RWPE1 (cell line): Measurements from ENCODE around the gene ITM2C.

Experiments
- CTCF ChIA-PET: fragments of 350-600 bp; sonication (Branson Sonifier 250); formaldehyde crosslinking; extraction: SDS; loops from one replicate; lab custom pipeline; 2021; lab: Yijun Ruan, JAX
- POLR2A ChIA-PET: fragments of 400-600 bp; formaldehyde crosslinking; extraction: SDS; loops from one replicate; lab custom pipeline; 2020; ENCODE audit warnings: antibody characterized with exemption; ENCODE audit not compliant: low non-redundant PET; lab: Yijun Ruan, JAX
- DNase-seq: peaks from one replicate; pipeline ENCODE4 v3.0.0; 2012; ENCODE audit warnings: low spot score
- H3K27ac ChIP-seq: fragments of 450-650 bp; 2 replicates; pipeline ENCODE4 v1.5.1; 2017
- TF ChIP-seq, protein P1 (sequence below): fragments of 450-650 bp; conservative IDR thresholded peaks from 2 replicates; pipeline ENCODE4 v1.5.1; 2017; ENCODE audit warnings: low read depth, mild to moderate bottlenecking

ITM2C gene

DNA sequence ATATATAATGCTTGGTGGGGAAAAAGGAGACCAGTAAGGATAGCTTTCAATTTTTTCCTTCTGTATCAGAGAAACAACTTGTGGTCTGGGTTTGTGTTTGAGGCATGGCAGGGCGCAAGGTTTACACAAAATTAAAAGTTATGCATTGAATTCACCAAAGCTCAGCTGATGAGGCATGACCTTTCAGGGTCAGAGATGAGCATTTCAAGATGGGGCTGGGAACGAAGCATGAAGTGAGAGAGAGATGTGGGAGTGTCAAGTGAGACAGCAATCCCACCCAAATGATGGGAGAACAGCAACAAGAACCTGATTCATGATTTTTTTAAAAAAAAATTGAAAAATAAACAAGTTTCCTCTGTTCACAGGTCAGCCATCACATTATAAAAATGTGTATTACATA, 55.4 kb downstream of the ITM2C start:
- TF ChIP-seq, protein P1, sequence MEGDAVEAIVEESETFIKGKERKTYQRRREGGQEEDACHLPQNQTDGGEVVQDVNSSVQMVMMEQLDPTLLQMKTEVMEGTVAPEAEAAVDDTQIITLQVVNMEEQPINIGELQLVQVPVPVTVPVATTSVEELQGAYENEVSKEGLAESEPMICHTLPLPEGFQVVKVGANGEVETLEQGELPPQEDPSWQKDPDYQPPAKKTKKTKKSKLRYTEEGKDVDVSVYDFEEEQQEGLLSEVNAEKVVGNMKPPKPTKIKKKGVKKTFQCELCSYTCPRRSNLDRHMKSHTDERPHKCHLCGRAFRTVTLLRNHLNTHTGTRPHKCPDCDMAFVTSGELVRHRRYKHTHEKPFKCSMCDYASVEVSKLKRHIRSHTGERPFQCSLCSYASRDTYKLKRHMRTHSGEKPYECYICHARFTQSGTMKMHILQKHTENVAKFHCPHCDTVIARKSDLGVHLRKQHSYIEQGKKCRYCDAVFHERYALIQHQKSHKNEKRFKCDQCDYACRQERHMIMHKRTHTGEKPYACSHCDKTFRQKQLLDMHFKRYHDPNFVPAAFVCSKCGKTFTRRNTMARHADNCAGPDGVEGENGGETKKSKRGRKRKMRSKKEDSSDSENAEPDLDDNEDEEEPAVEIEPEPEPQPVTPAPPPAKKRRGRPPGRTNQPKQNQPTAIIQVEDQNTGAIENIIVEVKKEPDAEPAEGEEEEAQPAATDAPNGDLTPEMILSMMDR = no peak
- H3K27ac ChIP-seq = no peak overlapping the region
- DNase-seq = no peak
- ChIA-PET CTCF (no interaction called here), POLR2A (no interaction called here)

DNA sequence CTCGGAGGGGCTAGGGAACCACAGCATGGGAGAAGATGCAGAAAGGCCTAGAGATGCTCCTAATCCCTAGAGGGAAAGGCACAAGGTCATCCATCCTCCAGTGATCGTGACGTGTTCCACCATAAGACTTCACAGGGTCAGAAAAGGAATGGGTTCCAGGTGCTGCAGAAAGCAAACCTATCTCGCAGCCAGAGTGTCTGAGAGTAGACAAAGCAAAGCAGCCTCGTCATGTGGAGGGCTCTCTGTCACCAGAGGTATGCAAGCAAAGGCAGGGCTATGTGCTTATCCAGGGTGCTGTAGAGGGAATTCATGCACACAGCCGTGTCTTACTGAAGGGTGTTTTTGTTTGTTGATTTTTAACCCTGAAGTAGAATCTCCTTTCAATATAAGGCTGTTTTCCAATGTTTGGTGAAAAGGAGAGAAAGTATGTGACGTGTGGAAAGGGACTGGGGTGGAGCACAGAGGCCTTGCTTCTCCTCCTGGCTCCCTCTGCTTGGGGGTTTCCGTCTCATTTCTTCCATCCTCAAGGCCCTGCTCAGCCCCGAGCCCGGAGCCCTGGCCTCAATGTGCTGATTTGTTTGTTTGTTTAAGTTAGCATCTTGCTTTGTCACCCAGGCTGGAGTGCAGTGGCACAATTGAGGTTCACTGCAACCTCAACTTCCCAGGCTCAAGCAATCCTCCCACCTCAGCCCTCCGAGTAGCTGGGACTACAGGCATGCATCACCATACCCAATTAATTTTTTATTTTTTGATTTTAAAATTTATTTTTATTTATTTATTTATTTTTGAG, 57.3 kb downstream of the ITM2C start:
- no peak overlapping the region for H3K27ac ChIP-seq
- CTCF ChIA-PET = no interaction called here

DNA sequence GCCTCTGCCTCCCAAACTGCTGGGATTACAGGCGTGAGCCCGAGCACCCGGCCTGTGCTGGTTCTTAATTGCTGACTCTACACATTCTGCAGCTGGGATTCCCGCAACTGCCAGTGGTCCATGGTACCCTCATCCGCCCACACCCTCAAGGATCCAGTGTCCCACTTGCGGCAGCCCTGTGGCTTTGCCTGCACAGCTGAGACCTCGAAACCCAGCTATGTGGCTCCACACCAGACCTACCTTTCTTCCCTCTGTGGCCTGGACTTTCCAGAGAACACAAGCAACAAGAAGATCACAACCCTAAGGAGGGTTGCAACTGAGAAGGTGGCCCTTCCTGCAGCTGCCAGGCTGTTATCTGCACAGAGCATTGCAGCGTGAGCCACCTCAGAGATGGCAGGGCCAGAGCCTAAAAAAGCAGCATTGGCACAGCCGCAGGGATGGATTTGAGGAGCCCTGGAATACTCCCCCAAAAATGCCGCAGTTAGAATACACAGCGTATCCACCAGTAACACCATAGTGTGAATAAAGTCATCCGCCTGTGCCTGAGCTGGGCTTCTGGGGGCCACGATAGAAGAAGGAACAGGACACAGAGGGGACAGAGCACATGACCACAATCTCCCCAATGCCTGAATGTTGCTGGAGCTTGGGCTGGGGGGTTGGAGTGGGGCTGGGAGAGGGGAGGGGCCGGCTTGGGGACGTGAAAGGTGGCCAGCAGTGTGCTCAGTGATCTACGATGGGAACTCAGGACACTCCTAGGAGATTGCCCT, 58.4 kb downstream of the ITM2C start:
- no peak for DNase-seq
- CTCF ChIA-PET = no interaction called here
- POLR2A ChIA-PET = no interaction called here
- H3K27ac ChIP-seq = no peak overlapping the region
- TF ChIP-seq, protein P1 = no peak

More for the DNA sequence above, 57.3 kb downstream of the ITM2C start:
- POLR2A ChIA-PET = no interaction called here
- TF ChIP-seq, protein P1 = no peak
- no peak for DNase-seq

DNA sequence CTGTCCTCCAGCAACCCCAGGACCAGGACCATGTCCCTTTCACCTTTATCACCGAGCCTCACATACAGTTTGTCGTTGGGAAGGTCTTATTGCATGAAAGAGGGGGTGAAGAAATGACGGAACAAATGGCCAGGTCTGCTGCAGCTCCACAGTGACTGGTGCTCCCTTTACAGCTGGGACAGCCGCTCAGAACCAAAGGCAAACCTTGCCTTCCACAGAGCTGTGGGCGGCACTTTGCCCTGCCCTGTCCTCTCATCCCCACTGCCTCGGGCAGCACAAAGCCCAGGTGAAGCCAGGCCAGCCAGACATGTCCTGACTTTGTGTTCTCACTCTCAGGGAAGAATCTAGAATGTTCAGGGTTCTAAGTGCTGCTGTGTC, 59.3 kb downstream of the ITM2C start:
- H3K27ac ChIP-seq = no peak overlapping the region
- no peak for DNase-seq
- TF ChIP-seq, protein P1 = no peak
- ChIA-PET CTCF (interaction anchor here (0.7 kb wide), 1 partner anchor 14 kb away, joined by 3 read pairs; no protein-coding TSS in a partner anchor), POLR2A (no interaction called here)

DNA sequence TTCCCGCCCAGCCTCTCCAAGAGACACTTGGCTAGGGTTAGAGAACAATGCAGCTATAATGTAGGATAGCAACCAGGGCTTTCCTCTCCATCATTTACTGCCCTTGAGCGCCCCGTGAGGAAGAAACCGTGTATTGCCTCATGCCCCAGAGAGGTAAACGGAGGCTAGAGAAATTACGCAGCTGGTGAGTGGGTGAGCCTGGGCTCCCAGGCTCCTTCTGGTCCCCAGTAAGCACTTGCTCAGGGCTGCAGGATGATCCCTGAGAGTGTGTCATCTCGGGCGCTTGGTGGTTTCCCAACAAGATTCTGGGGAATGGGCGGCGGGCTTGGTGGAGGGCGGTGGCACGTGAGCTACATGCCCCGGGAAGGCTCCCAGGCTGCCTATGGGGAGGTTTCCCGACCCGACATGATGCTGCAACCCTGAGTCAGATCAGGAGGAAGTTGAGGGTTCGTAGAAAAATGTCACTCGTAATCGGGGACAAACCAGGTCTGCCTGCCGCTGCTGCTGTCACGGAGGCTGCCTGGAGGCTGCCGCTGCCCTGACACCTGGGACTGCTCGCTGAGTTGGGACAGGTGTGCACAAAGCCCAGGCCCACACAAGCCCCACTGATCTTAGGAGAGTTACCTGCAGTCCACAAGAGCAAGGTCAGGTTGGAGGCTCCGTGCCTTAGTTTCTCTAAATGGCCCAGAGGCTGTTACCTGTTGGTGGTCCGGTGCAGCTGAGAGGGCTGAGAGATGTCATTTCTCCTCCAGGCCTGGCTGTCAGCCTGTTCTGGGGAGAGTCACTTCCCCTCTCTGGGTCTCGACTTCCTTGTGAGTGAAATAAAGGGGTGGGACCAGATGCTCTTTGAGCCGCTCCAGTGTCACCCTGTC, 60.0 kb downstream of the ITM2C start, which contains the start of gene GPR55:
Gene GPR55, minus strand, starts transcription at position 773 of the 872 bp plus-strand sequence. CDS start 14,280 bp downstream, outside the sequence.
- no peak for DNase-seq
- TF ChIP-seq, protein P1 = no peak
- H3K27ac ChIP-seq = no peak within 1 kb of the TSS
- ChIA-PET POLR2A (no interaction called here), CTCF (interaction anchor here (0.6 to 0.7 kb wide), 2 partner anchors 14 to 78 kb away, joined by 3 read pairs; no protein-coding TSS in a partner anchor)
